ENCODE results near the gene SMYD4. TPM values are rescaled to one million over a fixed set of nuclear protein-coding genes. Genes with fewer than 3 reads are reported as not detected.
"Not testable (repeated sequence)": the region's sequence is repeated elsewhere in the genome, so short reads cannot be mapped to it uniquely, and the experiment has no call there.

SMYD4 gene
- total and polyA plus RNA-seq, 4 donors, result 2.4 to 19.2 (median 12.2) TPM

DNA sequence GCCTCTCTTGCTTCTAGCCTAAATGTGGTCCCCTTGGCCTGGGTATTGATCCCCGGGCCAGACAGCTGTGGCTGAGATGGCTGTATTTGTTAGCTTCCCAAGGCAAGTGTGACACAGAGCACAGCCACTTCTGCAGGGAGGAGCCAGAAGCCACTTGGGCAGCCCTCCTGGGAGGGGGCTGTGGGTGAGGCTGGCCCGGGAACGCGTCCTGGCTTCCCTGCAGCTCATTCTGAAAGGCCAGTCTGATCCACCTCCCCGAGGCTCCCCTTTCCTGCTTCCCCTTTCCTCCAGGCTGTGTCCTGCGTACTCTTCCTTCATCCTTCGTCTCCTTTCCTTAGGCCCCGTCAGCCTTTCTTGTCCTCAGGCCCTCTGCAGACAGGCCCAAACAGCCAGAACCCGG, 79.1 kb downstream of the SMYD4 start:
- intact Hi-C loops (cut with DNase I), result no loop called here
- 86 to 88% methylated on average over 7 to 9 of the region's 9 CpGs for WGBS, 2 donors
- Histone ChIP-seq H3K27me3 (ENCODE audit: control insufficient read depth in 1 of 2, insufficient read depth in 2 of 2, low read length in 1 of 2) (no peaks in the 10 kb centered on the region), H3K27ac (ENCODE audit: low read depth in 1 of 2, low read length in 2 of 2) (no peak overlapping the region), H3K36me3 (ENCODE audit: control insufficient read depth in 1 of 2, insufficient read depth in 2 of 2, low read length in 1 of 2) (no peaks in the 10 kb centered on the region), H3K9me3 (ENCODE audit: control insufficient read depth, low read length) (no peaks in the 10 kb centered on the region), H3K4me3 (ENCODE audit: low read length in 2 of 2) (no peak overlapping the region), H3K4me1 (ENCODE audit: control insufficient read depth in 1 of 2, insufficient read depth in 2 of 2, low read length in 2 of 2) (no peaks in the 10 kb centered on the region)
- ATAC-seq (ENCODE audit: low FRiP score), result no peak
- no peak for DNase-seq

DNA sequence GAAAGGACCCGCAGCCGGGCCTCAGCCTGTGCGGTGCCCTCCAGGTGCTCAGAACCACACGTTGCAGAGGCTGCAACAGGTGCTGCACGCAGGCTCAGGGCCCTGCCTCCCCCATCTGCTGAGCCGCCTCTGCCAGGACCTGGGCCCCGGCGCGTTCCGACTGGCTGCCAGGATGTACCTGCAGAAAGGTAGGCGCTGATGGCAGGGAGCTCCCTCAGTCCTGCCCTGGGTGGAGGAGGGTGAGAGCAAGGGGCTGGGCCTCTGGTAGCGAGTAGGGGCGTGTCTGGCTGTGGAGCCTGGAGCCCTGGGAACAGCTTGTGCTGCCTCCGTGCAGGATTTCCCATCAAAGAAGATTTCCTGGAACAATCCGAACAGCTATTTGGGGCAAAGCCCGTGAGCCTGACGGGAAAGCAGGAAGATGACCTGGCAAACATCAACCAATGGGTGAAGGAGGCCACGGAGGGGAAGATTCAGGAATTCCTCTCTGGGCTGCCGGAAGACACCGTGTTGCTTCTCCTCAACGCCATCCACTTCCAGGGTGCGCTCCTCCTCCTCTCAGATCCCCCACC, 82.6 kb downstream of the SMYD4 start:
- Histone ChIP-seq H3K27ac (ENCODE audit: low read depth in 1 of 2, low read length in 2 of 2) (no peak overlapping the region), H3K27me3 (ENCODE audit: control insufficient read depth in 1 of 2, insufficient read depth in 2 of 2, low read length in 1 of 2) (no peaks in the 10 kb centered on the region), H3K9me3 (ENCODE audit: control insufficient read depth, low read length) (no peaks in the 10 kb centered on the region), H3K36me3 (ENCODE audit: control insufficient read depth in 1 of 2, insufficient read depth in 2 of 2, low read length in 1 of 2) (no peaks in the 10 kb centered on the region), H3K4me3 (ENCODE audit: low read length in 2 of 2) (no peak overlapping the region), H3K4me1 (ENCODE audit: control insufficient read depth in 1 of 2, insufficient read depth in 2 of 2, low read length in 2 of 2) (no peaks in the 10 kb centered on the region)
- 88% methylated on average over 22 of the region's 22 CpGs for WGBS, 2 donors
- DNase-seq (no peak), ATAC-seq (ENCODE audit: low FRiP score) (peak; percentile 24)
- intact Hi-C loops (cut with DNase I), result no loop called here

GRCh38 chr17:1745513-1746020, 84.1 kb downstream of the SMYD4 start:
- 91 to 92% methylated on average over 12 of the region's 12 CpGs for WGBS, 2 donors
- Histone ChIP-seq H3K4me3 (ENCODE audit: low read length in 2 of 2) (no peak overlapping the region), H3K36me3 (ENCODE audit: control insufficient read depth in 1 of 2, insufficient read depth in 2 of 2, low read length in 1 of 2) (no peaks in the 10 kb centered on the region), H3K27ac (ENCODE audit: low read depth in 1 of 2, low read length in 2 of 2) (no peak overlapping the region), H3K27me3 (ENCODE audit: control insufficient read depth in 1 of 2, insufficient read depth in 2 of 2, low read length in 1 of 2) (no peaks in the 10 kb centered on the region), H3K9me3 (ENCODE audit: control insufficient read depth, low read length) (no peaks in the 10 kb centered on the region), H3K4me1 (ENCODE audit: control insufficient read depth in 1 of 2, insufficient read depth in 2 of 2, low read length in 2 of 2) (no peaks in the 10 kb centered on the region)
- DNase-seq (no peak), ATAC-seq (ENCODE audit: low FRiP score) (no peak)
- intact Hi-C loops (cut with DNase I), result no loop called here

DNA sequence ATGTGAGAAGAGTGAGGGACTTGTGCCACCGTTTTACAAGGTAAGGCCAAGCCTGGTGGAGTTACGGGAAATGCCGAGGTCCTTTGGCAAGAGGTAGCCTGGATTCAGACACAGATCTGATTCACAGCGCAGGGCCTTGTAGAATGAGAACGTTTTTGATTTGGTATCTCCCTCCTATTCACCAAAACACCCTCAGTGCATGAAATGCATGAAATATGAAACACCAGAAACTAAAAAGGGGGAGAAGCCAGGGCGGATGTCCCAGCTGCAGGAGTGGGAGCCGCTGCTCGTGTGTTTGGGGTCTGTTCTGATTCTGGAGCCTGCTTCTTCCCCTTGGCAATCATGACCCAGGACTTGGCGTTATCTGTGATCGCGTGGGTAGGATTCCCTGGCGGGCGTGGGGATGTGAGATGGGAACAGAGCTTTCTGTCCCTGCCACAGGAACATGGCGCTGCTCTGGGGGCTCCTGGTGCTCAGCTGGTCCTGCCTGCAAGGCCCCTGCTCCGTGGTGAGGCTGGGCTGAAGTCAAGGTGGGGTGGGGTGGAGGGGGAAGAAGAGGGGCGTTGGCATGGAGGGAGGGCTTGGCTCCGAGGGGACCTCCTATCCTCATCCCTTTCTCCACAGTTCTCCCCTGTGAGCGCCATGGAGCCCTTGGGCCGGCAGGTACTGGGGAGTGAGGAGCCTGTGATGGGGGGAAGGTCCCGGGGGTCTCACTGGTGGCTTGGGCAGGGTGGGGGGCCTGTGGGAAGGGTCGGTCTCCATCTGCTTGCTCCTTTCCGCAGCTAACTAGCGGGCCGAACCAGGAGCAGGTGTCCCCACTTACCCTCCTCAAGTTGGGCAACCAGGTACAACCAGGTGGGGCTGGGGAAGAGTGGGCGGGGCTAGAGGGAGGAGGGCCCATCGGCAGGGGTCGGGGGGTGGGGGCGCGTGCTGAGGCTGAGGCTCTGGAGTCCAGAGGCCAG, 84.9 kb downstream of the SMYD4 start:
- WGBS, 2 donors, result 80 to 84% methylated on average over 29 of the region's 29 CpGs
- H3K27me3 ChIP-seq (ENCODE audit: control insufficient read depth in 1 of 2, insufficient read depth in 2 of 2, low read length in 1 of 2), result no peaks in the 10 kb centered on the region
- no peaks in the 10 kb centered on the region for H3K9me3 ChIP-seq (ENCODE audit: control insufficient read depth, low read length)
- no peaks in the 10 kb centered on the region for H3K36me3 ChIP-seq (ENCODE audit: control insufficient read depth in 1 of 2, insufficient read depth in 2 of 2, low read length in 1 of 2)
- H3K4me1 ChIP-seq (ENCODE audit: control insufficient read depth in 1 of 2, insufficient read depth in 2 of 2, low read length in 2 of 2), result no peaks in the 10 kb centered on the region
- ATAC-seq (ENCODE audit: low FRiP score) (peak; percentile 46), DNase-seq (no peak)
- H3K27ac ChIP-seq (ENCODE audit: low read depth in 1 of 2, low read length in 2 of 2), result no peak overlapping the region
- H3K4me3 ChIP-seq (ENCODE audit: low read length in 2 of 2), result no peak overlapping the region
- intact Hi-C loops (cut with DNase I), result no loop called here

GRCh38 chr17:1743088-1743439, 86.6 kb downstream of the SMYD4 start:
- Histone ChIP-seq H3K9me3 (ENCODE audit: control insufficient read depth, low read length) (no peaks in the 10 kb centered on the region), H3K27ac (ENCODE audit: low read depth in 1 of 2, low read length in 2 of 2) (no peak overlapping the region), H3K4me3 (ENCODE audit: low read length in 2 of 2) (no peak overlapping the region), H3K36me3 (ENCODE audit: control insufficient read depth in 1 of 2, insufficient read depth in 2 of 2, low read length in 1 of 2) (no peaks in the 10 kb centered on the region), H3K4me1 (ENCODE audit: control insufficient read depth in 1 of 2, insufficient read depth in 2 of 2, low read length in 2 of 2) (no peaks in the 10 kb centered on the region), H3K27me3 (ENCODE audit: control insufficient read depth in 1 of 2, insufficient read depth in 2 of 2, low read length in 1 of 2) (no peaks in the 10 kb centered on the region)
- DNase-seq, result no peak
- 80 to 94% methylated on average over 2 of the region's 2 CpGs for WGBS, 2 donors
- ATAC-seq (ENCODE audit: low FRiP score), result no peak
- intact Hi-C loops (cut with DNase I), result no loop called here

DNA sequence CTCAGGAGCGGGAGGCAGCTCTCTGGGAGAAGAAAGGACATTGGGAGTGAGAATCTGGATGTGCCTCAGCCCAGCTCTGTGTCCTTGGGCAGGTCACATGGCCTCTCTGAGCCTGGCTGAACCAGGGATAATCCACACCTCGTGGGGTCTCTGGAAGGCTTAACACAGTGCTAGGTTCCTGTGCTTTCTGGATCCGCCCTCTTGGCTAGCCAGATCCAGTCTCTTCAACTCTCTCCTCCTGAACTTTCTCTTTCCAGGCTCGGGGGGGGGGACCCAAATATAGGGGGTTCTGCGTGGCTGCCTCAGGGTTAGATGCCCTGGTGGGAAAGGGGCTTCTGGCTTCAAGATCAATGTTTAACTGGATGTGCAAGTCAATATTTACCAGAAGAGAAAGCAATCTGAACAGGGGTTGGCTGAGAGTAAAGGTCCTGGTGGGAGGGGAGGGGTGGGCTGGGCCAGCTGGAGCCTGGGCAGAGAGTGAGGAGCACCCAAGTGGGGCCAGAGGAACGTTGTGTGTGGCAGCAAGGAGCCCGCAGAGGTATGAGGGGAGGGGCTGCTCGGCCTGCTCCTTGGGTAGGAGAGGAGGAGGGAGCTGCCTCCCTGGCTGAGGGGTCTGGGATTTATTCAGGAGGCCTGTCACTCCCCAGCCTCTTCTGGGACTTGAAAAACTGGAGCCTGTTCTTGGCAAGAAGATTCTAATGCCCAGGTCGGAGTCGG, 87.2 kb downstream of the SMYD4 start, which contains the start of gene SERPINF2:
TSS of gene SERPINF2 (plus strand) at position 501 of the 717 bp plus-strand sequence. CDS start 2,125 bp downstream, outside the sequence.
- ATAC-seq (ENCODE audit: low FRiP score), result no peak
- no peaks in the 10 kb centered on the region for H3K9me3 ChIP-seq (ENCODE audit: control insufficient read depth, low read length)
- no peaks in the 10 kb centered on the region for H3K27me3 ChIP-seq (ENCODE audit: control insufficient read depth in 1 of 2, insufficient read depth in 2 of 2, low read length in 1 of 2)
- no peak within 1 kb of the TSS for H3K4me3 ChIP-seq (ENCODE audit: low read length in 2 of 2)
- DNase-seq, result no peak
- no peak within 1 kb of the TSS for H3K27ac ChIP-seq (ENCODE audit: low read depth in 1 of 2, low read length in 2 of 2)
- H3K36me3 ChIP-seq (ENCODE audit: control insufficient read depth in 1 of 2, insufficient read depth in 2 of 2, low read length in 1 of 2), result no peaks in the 10 kb centered on the region
- no peaks in the 10 kb centered on the region for H3K4me1 ChIP-seq (ENCODE audit: control insufficient read depth in 1 of 2, insufficient read depth in 2 of 2, low read length in 2 of 2)
- 48 to 53% methylated on average over 10 of the region's 10 CpGs for WGBS, 2 donors
- intact Hi-C loops (cut with DNase I), result no loop called here

- 86 to 93% methylated on average over 6 to 7 of the region's 7 CpGs for WGBS, 2 donors
- H3K4me3 ChIP-seq (ENCODE audit: low read length in 2 of 2); DNase-seq; H3K9me3 ChIP-seq (ENCODE audit: control insufficient read depth, low read length); H3K27me3 ChIP-seq (ENCODE audit: control insufficient read depth in 1 of 2, insufficient read depth in 2 of 2, low read length in 1 of 2); H3K4me1 ChIP-seq (ENCODE audit: control insufficient read depth in 1 of 2, insufficient read depth in 2 of 2, low read length in 2 of 2); intact Hi-C loops (cut with DNase I); ATAC-seq (ENCODE audit: low FRiP score); H3K27ac ChIP-seq (ENCODE audit: low read depth in 1 of 2, low read length in 2 of 2); H3K36me3 ChIP-seq (ENCODE audit: control insufficient read depth in 1 of 2, insufficient read depth in 2 of 2, low read length in 1 of 2): not testable (repeated sequence)
Measured at GRCh38 chr17:1741899-1742298, 87.8 kb downstream of the SMYD4 start.

DNA sequence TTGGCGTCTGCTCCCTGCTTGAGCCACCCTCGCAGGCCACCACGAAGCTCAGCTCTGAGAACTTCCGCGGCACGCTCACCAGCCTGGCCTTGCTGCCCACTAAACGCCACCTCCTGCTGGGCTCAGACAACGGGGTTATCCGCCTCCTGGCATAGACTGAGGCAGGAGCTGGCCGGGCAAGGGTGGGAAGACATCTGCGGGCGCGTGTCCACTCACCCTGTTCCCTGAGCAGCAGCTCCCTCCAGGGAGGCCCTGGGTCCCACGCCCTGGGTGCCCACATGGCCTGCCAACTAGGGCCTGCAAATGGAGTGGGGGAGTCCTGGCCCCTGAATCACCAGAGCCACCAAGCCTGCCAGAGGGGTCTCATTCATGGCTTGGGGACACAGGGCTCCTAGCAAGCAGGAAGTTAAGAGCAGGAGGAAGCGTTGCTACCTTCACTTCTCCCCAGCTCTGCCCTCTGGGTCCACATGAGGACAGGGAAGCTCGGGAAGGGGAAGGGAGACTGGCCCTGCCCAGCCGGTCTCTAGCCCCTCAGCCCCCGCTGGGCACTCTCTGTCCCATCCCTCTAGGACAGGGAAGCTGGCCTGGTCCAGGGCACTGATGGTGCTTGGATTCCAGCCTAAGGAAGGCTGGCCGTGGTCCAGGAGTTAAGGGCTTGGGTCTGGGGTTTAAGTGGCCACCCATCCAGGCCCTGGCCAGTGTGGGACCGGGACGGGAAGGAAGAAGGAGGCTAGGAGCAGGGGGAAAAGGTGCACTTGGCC, 92.0 kb downstream of the SMYD4 start:
- no peak overlapping the region for H3K4me3 ChIP-seq (ENCODE audit: low read length in 2 of 2)
- WGBS, 2 donors, result 88 to 93% methylated on average over 21 of the region's 21 CpGs
- H3K27me3 ChIP-seq (ENCODE audit: control insufficient read depth in 1 of 2, insufficient read depth in 2 of 2, low read length in 1 of 2), result no peaks in the 10 kb centered on the region
- DNase-seq (no peak), ATAC-seq (ENCODE audit: low FRiP score) (peak; percentile 14)
- H3K9me3 ChIP-seq (ENCODE audit: control insufficient read depth, low read length), result no peaks in the 10 kb centered on the region
- peaks cover 0 to 1% of the 10 kb centered on the region in 2 donors for H3K36me3 ChIP-seq (ENCODE audit: control insufficient read depth in 1 of 2, insufficient read depth in 2 of 2, low read length in 1 of 2)
- no peak overlapping the region for H3K27ac ChIP-seq (ENCODE audit: low read depth in 1 of 2, low read length in 2 of 2)
- H3K4me1 ChIP-seq (ENCODE audit: control insufficient read depth in 1 of 2, insufficient read depth in 2 of 2, low read length in 2 of 2), result no peaks in the 10 kb centered on the region
- intact Hi-C loops (cut with DNase I), result no loop called here

Measured in aorta (tissue), 5 donors.